ENCODE data around the gene PPAN.

- TF ChIP-seq POLR2AphosphoS5 (IDR thresholded peaks at IDR 0.05) (no peak), EP300 (IDR thresholded peaks at IDR 0.05) (no peak), POLR2A (IDR thresholded peaks at IDR 0.05) (no peak)
- TF ChIP-seq, protein P1, sequence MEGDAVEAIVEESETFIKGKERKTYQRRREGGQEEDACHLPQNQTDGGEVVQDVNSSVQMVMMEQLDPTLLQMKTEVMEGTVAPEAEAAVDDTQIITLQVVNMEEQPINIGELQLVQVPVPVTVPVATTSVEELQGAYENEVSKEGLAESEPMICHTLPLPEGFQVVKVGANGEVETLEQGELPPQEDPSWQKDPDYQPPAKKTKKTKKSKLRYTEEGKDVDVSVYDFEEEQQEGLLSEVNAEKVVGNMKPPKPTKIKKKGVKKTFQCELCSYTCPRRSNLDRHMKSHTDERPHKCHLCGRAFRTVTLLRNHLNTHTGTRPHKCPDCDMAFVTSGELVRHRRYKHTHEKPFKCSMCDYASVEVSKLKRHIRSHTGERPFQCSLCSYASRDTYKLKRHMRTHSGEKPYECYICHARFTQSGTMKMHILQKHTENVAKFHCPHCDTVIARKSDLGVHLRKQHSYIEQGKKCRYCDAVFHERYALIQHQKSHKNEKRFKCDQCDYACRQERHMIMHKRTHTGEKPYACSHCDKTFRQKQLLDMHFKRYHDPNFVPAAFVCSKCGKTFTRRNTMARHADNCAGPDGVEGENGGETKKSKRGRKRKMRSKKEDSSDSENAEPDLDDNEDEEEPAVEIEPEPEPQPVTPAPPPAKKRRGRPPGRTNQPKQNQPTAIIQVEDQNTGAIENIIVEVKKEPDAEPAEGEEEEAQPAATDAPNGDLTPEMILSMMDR (IDR thresholded peaks at IDR 0.05) = no peak
Measured at GRCh38 chr19:10104665-10105508, 1.3 kb upstream of the PPAN start.

All from sigmoid colon (tissue), 4 donors.